HG03432 (cell line): ENCODE data around the gene MYL12B.

Experiments used
- ATAC-seq: cut with Tn5 transposase; IDR thresholded peaks from one replicate; pipeline ENCODE4 v1.9.1; 2021; ENCODE audit warnings: mild to moderate bottlenecking, moderate library complexity; ENCODE audit not compliant: unreplicated experiment

The MYL12B gene

DNA sequence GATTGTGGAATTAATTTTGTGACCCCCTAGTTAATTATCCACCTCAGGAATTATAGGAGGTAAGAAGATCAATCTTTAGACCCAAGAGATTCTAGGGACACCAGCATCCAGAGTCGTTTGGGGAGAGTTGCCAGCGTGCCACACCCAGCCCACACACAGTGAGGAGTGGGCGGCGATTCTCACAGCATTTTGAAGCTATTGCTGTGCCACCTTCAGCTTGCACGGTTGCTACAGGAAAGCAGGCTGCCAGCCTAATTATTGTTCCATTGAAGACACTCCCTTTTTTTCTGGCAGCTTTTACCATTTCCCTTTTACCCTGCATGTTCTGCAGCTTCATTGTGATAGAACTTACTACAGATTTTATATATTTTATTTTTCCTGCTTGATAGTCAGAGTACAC is 27.5 kb upstream of the MYL12B start:
- ATAC-seq: no peak

DNA sequence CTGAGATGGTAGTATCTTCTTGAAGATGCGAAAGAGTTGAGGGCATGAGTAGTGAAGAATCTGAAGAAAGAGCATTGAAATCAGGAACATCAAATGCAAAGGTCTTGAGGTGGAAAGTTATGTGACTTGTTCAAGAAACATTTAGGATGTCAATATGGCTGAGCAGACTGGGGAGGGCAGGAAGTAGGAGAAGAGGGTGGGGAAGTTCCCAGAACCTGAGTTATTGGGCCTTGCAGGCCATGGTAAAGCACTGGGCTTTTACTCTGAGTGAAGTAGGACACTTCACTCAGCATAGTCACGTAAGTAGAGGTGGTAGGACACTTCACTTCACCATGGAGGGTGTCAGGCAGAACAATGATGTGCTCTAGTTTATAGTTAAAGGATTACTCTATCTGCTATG is 26.1 kb upstream of the MYL12B start:
- no peak for ATAC-seq

DNA sequence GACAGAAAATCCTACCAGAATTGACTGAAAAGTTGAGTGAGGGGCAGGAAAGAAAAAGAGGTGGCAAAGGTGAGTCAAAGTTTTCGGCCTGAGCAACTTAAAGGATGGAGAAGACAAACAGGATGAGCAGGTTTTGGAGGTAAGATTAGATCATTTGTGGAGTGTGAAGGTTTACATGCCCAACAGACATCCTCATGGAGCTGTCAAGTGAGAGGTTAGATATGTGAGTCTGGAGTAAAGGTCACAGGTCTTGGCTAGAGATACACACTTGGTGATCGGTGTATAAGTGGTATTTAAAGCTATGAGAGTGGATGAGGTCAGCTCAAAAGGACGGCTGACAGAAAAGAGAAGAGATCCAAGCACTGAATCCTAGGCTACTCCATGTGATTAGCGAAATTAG is 25.5 kb upstream of the MYL12B start:
- no peak for ATAC-seq

DNA sequence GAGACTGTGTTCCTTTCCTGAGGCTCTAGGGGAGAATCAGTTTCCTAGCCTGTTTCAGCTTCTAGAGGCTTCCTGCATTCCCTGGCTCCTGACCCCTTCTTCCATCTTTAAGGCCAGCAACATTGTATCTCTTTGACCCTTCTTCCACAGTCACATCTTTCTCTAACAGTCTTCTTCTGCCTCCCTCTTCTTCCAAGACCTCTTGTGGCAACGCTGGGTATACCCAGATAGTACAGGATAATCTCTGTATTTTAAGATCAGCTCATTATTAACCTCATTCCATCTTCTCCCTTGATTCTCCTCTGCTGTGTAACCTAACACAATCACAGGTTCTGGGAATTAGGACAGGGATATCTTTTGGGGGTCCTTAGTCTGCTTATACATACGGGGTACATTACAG is 23.2 kb upstream of the MYL12B start:
- no peak for ATAC-seq

DNA sequence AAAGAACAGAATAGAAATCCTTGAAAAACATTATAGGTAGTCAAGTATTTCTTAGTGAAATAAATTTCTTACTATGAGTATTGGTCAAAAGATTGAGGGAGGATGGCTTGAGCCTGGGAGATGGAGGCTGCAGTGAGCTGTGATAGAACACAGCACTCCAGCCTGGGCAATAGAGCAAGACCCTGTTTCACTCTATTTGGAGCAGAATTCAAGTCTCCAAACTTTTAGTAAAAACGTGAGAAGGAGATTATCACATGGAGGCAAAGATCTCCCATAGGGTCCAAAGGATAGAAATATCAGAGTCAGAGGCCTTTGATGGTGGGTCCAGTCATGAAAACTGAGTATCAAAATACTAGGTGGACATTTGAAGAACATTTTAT is 16.8 kb upstream of the MYL12B start:
- ATAC-seq: no peak

DNA sequence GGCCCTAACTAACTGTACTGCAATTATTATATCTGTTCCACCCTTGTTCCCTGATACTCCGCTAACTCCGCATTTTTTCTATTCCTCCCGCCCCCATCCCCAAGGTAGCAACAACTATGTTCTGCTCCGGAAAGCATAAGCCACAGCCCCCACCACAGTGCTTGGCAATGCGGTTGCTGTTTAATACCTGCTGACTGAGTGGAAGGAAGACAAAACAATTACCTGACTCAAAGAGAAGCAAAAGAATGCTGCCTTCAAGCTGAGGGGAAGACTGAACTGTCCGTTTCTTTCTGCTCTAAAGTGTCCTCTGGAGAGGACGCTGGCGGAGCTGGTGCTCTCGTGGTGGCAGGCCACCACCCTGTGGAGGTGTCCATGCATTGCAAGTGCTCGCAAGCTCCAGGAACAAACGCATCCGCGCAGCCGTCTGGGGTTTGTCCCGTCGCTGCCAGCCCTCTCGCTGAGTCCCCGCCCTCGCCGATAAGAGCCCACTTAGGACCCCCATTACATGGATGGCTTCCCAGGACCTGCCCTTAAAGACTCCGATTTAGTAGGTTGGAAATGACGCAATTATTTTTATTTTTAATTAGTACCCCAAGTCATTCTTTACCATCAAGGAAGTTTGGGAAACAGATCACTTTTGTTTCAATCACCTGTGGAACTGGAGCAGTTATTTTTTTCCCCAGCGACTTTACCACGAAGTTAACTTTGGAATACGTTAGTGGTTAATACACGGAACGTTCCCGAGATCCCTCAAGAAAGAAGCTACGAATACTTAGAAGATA is 15.9 kb upstream of the MYL12B start:
- ATAC-seq: peak; percentile 53

DNA sequence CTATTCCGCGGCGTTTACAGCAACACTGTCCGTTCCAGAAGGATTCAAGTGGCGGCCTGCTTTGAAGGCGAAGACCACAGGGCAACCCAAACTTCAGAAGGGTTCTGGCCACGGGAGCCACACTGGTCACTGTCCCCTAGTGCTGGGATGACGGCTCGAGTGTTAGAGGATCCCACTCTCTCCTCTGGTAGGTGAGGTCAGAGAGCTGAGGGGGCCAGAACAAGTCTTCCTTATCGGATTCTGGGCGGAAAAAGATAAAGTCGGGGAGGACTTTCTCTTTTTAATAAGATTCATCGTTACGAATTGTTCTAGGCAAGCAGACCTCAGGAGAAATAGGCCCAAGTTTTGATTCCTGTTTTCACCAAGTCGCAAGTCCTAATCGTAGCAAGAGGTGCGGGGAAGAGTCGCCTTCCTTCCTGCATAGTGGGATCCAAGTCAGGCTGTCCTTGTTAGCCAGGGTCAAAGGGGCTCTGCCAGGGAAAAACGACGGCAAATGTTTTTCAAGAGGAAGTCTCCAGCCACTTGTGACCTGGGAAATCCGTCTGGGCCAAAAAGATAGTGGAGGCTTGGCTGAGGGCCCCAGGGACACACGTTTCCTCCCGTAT is 15.2 kb upstream of the MYL12B start:
- no peak for ATAC-seq

DNA sequence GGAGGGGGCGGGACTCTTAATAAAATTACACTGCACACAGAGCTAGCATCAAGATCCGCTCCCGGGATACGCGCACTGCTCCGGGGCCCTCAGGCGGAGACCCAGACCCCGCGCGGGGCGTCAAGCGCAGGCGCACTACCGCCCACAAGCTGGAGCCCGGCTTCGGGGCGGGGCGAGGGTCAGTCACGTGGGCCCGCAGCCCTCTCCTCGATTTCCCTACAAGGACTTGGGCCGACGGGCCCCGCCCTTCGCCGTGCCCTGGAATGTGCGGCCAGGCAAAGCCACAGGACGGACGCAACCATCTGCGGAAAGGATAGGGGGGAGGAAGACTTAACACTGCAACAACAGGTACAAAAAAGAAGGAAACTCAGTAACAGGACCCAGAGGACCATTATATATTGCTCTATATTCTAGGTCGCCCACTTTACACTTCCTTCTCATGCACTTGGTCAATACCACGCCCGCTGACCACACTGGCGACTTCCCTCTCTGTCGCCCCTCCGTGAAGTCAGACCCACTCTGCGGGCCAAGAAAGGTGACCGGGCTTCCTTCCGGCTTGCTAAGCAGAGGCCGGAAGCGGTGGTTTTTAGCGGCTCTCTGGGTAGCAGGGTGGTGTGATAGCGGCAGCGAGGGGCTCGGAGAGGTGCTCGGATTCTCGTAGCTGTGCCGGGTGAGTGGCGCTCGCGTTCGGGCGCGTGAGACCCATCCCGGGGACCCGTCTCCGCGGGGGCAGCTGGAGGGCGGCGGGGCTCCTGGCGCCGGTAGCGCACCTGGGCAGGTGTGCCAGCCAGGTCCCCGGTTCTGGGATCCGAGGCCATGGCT is 14.5 kb upstream of the MYL12B start, which contains the start of gene MYL12A:
Gene MYL12A (plus strand): TSS at position 562 of the 822 bp plus-strand sequence. CDS start 5,447 bp downstream, outside the sequence.
- ATAC-seq: peak; percentile 86

DNA sequence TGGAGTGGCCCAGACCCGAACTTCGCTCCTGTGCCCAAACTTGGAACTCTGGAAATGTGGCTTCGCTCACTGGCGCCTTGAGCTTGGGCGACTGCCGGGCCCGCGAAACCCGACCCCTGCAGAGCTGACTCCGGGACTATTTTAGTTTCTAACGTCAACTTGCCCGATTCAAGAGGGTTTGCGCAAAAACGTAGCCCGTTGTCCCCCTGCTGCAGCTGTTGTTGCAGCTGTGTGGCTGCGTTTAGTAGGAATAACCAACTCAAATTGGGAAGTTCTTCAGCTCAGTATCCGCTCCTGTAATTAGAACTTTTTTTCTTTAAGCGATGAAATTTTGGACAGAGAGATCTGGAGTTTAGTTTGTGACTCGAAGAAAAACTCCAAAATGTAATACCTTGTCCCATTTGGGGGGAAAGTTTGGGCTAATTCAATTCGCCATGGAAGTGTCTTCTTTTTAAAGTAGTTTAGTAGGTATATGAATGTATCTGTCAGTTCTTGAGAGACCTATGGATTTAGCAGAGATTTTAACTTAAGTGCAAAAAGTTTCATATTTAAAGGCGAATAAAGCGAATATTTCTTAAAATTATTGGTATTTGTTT is 13.8 kb upstream of the MYL12B start:
- ATAC-seq: no peak

DNA sequence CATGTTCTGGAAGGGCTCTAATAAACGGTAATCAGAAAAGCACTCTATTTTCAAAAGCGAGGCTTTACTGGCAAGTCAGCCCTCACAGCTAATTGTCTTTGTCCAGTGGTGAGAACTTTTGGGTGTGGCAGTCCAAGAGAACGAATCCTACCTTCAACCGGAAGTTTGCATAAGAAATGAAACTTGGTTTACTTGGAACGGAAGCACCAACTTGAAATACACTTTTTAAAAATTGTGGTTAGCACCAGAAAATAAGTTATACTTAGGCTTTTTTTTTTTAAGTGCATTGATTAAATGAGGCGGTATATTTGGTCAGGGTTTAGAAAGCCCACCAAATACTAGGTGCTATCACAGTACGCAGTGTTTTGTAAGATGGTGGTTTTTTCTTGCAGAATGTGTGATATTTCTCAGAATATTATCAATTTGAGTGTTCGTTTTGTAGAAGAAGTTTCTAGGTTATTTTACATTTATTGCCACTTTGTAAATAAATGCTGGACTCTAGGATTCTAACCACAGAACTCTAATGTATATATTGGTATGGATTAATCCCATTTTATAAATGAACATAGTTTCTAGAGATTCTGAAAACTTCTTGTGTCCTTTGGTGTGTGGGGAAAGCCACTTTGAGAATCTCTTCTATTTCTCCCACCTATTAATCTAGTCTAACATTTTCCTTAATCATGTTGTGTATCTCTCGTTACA is 13.1 kb upstream of the MYL12B start:
- ATAC-seq: no peak

DNA sequence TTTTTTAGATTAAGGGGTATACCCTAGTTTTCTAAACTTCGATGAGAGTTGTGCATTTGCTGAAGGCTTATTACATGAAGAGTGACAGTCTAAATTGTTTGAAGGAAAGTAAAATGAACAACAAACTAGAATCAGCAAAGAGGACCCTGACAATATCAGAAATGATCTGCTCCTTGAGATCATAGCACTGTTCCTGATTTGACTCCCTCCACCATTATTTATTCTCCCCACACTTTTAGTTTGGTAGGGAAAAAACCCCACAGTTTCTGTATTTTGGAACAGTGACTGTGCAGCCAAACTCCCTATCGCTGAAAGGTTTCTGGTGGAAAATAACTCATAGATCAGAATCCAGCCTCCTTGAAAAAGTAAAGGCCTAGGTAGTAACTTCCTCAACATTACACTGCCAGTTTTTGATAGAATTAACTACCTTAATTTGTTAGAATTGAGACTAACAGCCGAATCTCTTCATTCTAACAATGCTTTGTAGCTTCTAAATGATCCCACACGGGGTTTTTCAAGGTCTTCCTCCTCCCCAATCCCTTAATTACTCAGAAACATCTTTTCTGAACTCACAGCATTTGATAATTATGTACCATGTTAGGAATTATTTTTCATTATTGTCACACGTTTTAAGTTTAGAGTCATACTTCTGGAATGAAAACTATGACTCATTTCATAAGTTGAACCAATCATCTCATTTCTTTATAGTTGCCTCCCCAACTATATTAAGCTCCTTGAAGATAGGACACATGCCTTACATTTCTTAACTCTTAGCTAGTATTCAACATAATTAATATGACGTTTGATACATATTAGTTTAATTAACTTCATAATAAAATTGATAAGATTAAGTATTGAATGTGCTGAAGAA is 11.5 kb upstream of the MYL12B start:
- no peak for ATAC-seq

DNA sequence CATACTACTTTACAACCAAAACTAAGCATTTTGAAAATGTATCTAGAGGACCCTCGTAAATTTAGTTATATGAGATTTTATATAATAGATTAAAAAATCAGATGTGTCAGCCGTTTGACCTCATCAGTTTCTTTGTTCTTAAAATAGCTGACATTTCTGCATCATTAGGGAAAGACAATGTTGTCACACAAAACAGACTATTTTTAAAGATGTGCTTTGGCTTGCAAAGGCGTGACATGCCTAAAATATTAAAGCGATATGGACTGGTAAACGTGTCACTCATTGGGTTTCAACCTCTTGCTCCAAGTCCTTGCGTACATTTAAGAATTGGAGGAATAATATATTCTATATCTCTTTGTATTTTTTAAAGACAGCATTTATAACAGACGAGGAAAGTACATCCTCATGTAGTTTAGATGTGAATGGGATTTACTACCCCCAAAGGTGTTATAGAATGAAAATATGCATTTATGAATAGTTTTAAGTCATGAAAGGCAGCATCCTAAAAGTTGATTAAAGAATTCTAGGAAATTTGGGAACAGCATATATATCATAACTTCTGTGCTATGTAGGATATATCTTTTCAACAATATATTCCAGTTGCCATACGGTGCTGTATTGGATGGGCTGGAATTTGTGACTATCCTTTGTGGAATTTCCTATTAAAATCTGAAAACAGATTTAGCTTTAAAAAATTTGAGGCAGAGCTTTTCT is 10.5 kb upstream of the MYL12B start:
- ATAC-seq: no peak

DNA sequence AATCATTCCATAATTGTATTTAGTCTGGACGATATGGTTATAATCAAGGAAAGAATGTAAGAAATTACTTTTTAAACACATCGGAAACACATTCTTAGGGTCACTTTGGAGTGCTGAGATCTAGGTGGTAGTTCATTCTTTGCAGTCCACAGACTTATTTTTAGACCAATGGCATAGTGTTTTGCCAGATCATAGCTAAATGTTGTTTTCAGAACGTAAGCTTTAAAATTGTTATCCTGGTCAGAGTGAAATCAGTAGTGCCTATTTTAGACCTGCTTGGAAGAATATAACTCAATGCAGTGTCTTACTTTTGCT is 10.0 kb upstream of the MYL12B start:
- no peak for ATAC-seq

DNA sequence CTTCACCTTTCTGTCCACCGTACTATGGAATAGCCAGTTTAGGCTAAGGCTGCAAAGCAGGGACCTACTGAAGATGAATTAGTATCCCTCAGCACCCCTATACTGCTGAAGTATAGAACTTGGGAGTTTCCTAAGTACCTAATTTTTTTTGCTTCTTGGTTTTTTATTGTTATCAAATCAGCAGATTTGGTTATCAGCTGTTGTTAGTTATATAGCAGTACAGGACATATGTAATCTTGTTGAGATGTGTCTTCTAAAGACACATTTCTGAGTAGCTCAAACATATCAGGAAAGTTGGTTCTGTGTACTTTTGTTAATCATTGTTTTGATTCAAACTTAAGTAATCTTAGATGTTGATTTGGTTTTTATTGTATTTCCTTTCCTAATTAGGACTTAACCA is 9.1 kb upstream of the MYL12B start:
- no peak for ATAC-seq

DNA sequence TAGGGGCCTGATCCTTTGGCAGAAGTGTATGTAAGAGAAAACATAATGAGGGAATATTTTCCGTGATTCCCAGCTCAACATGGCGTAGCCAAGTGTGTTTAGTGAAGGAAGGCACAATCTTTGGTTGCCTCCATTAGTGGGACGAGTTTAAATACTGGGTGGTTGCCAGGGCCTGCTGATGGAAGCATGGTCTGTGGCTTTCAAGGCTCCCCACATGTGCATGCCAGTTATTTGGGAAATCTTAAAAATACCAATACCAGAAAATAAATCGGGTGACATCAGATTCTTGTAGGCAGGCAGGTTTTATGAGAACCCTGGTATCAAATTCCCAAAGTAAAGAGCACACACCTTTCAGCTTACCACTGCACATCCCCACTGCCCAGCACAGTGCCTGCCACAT is 7.2 kb upstream of the MYL12B start:
- no peak for ATAC-seq

DNA sequence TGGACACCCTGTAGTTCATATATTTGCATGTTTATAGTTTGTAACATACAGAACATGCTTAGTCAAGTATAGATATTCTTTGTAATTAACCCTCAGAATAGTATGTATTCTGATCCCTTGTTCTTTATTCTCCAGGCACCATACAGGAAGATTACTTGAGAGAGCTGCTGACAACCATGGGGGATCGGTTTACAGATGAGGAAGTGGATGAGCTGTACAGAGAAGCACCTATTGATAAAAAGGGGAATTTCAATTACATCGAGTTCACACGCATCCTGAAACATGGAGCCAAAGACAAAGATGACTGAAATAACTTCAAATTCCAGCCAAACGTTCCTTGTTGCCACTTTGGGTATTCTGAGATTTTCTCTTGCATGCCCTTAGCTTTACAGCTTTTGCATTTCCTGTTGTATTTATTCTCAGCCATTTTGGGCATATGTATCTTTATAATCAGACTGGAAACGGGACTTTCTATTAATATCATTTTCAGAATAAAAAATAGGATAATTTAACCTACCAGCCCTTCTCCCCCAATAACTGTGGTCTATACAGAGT is 6.2 kb upstream of the MYL12B start:
- ATAC-seq: no peak

DNA sequence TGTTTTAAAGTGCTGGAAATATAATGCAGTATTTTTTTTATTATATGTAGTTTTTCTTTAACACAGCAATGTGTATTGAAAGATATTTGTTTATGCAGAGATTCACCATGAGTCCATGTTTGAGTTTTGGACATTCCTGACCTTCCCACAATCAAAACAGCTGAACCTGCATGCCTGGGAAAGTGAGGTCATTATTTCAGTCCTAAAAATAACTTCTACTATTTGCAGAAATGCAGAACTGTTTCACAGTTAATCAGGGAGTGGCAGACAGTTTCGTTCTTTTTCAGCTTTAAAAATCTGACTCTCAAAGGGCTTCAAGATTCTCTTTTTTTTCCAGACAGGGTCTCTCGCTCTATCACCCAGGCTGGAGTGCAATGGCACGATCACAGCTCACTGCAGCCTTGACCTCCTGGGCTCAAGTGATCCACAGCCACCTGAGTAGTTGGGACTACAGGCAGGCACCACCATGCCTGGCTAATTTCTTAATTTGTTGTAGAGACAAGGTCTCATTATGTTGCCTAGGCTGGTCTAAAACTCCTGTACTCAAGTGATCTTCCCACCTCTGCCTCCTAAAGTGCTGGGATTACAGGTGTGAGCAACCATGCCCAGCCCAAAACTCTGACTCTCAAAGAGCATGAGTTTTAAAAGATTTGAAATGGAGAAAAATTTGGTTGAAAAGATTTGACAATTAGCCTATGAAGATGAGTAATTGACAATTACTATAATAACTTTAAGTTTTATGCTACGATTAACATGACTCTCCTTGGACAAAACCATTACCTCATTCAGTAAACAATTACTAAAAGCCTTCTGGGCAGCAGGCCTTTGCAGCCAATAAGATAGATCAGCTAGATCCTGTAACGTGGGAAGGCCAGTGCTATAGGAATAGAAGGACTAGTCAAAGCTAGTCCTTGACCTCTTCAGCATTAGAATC is 5.0 kb upstream of the MYL12B start:
- ATAC-seq: peak; percentile 26

DNA sequence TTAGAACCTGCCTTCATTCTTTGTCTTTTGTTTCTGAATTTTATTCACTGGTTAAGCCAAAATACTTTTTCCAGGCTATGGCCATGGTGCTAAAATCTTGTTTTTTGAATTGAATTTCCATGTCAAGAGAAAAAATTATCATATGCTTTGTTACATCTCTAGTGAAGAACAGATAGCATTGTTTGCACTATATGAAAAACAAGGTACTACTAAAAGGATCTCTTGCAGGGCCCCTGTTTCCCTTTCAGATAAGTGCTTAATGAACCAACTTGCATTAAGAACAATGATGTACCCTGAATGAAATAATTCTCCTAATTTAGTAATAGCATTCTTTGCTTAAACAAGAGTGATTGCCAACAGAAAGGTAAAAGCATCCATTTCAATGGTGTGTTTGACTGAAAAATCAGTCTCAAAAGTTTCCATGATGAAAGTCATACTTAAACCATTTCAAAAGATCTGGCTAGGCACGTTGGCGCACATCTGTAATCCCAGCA is 4.3 kb upstream of the MYL12B start:
- ATAC-seq: no peak
